OCI-LY1 (cell line): ENCODE data around the gene TTC39C.

ENCODE experiments used
- H2AFZ ChIP-seq: fragments of 200-600 bp; sonication (generic), shearing (Covaris generic); 2 replicates; pipeline ENCODE4 v1.6.0; 2014; ENCODE audit warnings: antibody characterized with exemption, mild to moderate bottlenecking, low read length
- H3F3A ChIP-seq: fragments of 200-600 bp; sonication (generic), shearing (Covaris generic); 2 replicates; pipeline ENCODE4 v1.6.0; 2014; ENCODE audit warnings: mild to moderate bottlenecking, antibody characterized with exemption, low read length, moderate library complexity; ENCODE audit not compliant: insufficient read depth
- H3K27ac ChIP-seq: fragments of 200-600 bp; sonication (generic); 2 replicates; pipeline ENCODE4 v1.5.1; 2014; ENCODE audit warnings: low read length, mixed run types, mild to moderate bottlenecking, low read depth; ENCODE audit not compliant: poor library complexity, severe bottlenecking
- H3K27me3 ChIP-seq: fragments of 200-600 bp; sonication (generic); 2 replicates; pipeline ENCODE4 v1.6.0; 2014; ENCODE audit warnings: antibody characterized with exemption, mild to moderate bottlenecking, low read length, moderate library complexity; ENCODE audit not compliant: insufficient read depth
- H3K36me3 ChIP-seq: fragments of 200-600 bp; sonication (generic); 2 replicates; pipeline ENCODE4 v1.6.1; 2014; ENCODE audit warnings: mild to moderate bottlenecking, antibody characterized with exemption, low read length, moderate library complexity, mixed read lengths; ENCODE audit not compliant: insufficient read depth
- H3K4me1 ChIP-seq: fragments of 200-600 bp; sonication (generic); 2 replicates; pipeline ENCODE4 v1.5.1; 2014; ENCODE audit warnings: mild to moderate bottlenecking, low read length, moderate library complexity; ENCODE audit not compliant: insufficient read depth, severe bottlenecking
- H3K4me2 ChIP-seq: fragments of 200-600 bp; sonication (generic), shearing (Covaris generic); 2 replicates; pipeline ENCODE4 v1.6.1; 2014; ENCODE audit warnings: low read length
- H3K4me3 ChIP-seq: fragments of 200-600 bp; sonication (generic); 2 replicates; pipeline ENCODE4 v1.5.1; 2014; ENCODE audit warnings: low read length, low read depth, mild to moderate bottlenecking, mixed read lengths; ENCODE audit not compliant: poor library complexity, severe bottlenecking
- H3K79me2 ChIP-seq: fragments of 200-600 bp; shearing (Covaris generic); 2 replicates; pipeline ENCODE4 v1.6.1; 2016; ENCODE audit warnings: mixed run types, low read length, mixed read lengths; ENCODE audit not compliant: insufficient read depth
- H3K9ac ChIP-seq: fragments of 200-600 bp; sonication (generic), shearing (Covaris generic); 2 replicates; pipeline ENCODE4 v1.6.1; 2014; ENCODE audit warnings: mild to moderate bottlenecking, low read length, mixed read lengths
- H3K9me2 ChIP-seq: fragments of 200-600 bp; sonication (generic), shearing (Covaris generic); 2 replicates; pipeline ENCODE4 v1.6.1; 2014; ENCODE audit warnings: low read depth, mild to moderate bottlenecking, low read length, mixed read lengths
- H3K9me3 ChIP-seq: fragments of 200-600 bp; shearing (Covaris generic); 2 replicates; pipeline ENCODE4 v1.6.1; 2014; ENCODE audit warnings: low read length, mixed read lengths
- H4K20me1 ChIP-seq: fragments of 200-600 bp; sonication (generic), shearing (Covaris generic); 2 replicates; pipeline ENCODE4 v1.6.0; 2016; ENCODE audit warnings: mild to moderate bottlenecking, low read length; ENCODE audit not compliant: insufficient read depth
- EZH2 ChIP-seq: fragments of 200-600 bp; sonication (generic), shearing (Covaris generic); IDR thresholded peaks from 2 replicates; pipeline ENCODE4 v1.8.0; 2017; ENCODE audit warnings: borderline replicate concordance, mixed run types, mild to moderate bottlenecking, antibody characterized with exemption, low read length, moderate library complexity, mixed read lengths
- TF ChIP-seq, protein P1 (sequence below): fragments of 200-600 bp; sonication (generic), shearing (Covaris generic); IDR thresholded peaks from 2 replicates; pipeline ENCODE4 v1.5.1; 2017; ENCODE audit warnings: mild to moderate bottlenecking, antibody characterized with exemption, low read length, moderate library complexity, mixed read lengths

TTC39C gene

GRCh38 chr18:24127735-24128134, 113.2 kb downstream of the TTC39C start:
- no peak overlapping the region for H3K27ac ChIP-seq
- no peaks in the 10 kb centered on the region for H3K9me3 ChIP-seq
- H3K9ac ChIP-seq: no peak overlapping the region
- no peaks in the 10 kb centered on the region for H3F3A ChIP-seq
- no peaks in the 10 kb centered on the region for H3K4me1 ChIP-seq
- H3K4me2 ChIP-seq: no peak overlapping the region
- H3K9me2 ChIP-seq: no peaks in the 10 kb centered on the region
- H2AFZ ChIP-seq: no peak overlapping the region
- H3K36me3 ChIP-seq: no peaks in the 10 kb centered on the region
- no peaks in the 10 kb centered on the region for H3K79me2 ChIP-seq
- TF ChIP-seq, protein P1, sequence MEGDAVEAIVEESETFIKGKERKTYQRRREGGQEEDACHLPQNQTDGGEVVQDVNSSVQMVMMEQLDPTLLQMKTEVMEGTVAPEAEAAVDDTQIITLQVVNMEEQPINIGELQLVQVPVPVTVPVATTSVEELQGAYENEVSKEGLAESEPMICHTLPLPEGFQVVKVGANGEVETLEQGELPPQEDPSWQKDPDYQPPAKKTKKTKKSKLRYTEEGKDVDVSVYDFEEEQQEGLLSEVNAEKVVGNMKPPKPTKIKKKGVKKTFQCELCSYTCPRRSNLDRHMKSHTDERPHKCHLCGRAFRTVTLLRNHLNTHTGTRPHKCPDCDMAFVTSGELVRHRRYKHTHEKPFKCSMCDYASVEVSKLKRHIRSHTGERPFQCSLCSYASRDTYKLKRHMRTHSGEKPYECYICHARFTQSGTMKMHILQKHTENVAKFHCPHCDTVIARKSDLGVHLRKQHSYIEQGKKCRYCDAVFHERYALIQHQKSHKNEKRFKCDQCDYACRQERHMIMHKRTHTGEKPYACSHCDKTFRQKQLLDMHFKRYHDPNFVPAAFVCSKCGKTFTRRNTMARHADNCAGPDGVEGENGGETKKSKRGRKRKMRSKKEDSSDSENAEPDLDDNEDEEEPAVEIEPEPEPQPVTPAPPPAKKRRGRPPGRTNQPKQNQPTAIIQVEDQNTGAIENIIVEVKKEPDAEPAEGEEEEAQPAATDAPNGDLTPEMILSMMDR: no peak
- no peaks in the 10 kb centered on the region for H3K27me3 ChIP-seq
- H4K20me1 ChIP-seq: no peaks in the 10 kb centered on the region
- H3K4me3 ChIP-seq: no peak overlapping the region

DNA sequence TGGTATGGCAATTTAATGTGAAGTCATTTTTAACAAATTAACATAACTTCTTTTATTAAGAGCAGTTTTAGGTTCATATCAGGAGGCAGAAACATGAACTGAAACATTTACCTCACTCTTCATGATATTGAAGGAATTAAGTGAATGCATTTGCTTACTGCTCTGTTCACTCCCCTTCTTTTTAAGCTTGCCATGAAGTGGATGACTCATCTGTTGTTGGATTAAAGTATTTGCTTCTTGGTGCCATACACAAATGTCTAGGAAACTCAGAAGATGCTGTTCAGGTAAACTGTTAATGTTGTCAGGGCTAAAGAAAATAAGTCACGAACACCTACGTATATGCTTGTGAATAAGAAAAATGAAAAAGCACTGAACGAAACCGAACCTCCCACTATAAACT, 114.1 kb downstream of the TTC39C start:
- TF ChIP-seq EZH2: no peak
- TF ChIP-seq, protein P1: no peak
- no peaks in the 10 kb centered on the region for H4K20me1 ChIP-seq

DNA sequence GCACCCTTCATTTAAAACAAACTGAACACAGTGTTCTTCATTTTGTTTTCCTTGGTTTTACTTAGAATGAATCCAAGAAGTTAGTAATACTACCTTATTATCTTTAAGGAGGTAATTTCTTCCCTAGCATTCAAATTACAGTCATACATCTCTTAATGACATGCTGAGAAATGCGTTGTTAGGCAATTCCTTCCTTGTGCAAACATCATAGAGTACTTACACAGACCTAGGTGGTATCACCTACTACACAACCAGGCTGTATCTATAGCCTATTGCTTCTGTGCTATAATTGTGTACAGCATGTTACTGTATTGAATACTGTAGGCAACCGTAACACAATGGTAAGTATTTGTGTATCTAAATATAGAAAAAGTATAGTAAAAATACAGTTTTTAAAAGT, 115.9 kb downstream of the TTC39C start:
- Histone ChIP-seq H3K27me3 (no peaks in the 10 kb centered on the region), H3K9me2 (no peaks in the 10 kb centered on the region), H3K4me1 (no peaks in the 10 kb centered on the region), H3K9ac (no peak overlapping the region), H3K4me3 (no peak overlapping the region), H2AFZ (no peak overlapping the region), H3K27ac (no peak overlapping the region), H4K20me1 (no peaks in the 10 kb centered on the region), H3K9me3 (no peaks in the 10 kb centered on the region), H3K4me2 (no peak overlapping the region), H3F3A (no peaks in the 10 kb centered on the region), H3K36me3 (no peaks in the 10 kb centered on the region), H3K79me2 (no peaks in the 10 kb centered on the region)
- TF ChIP-seq, protein P1: no peak
- no peak for TF ChIP-seq EZH2

More for the DNA sequence above, 114.1 kb downstream of the TTC39C start:
- no peaks in the 10 kb centered on the region for H3K9me2 ChIP-seq
- H3K4me2 ChIP-seq: no peak overlapping the region
- H3K9ac ChIP-seq: no peak overlapping the region
- H3K36me3 ChIP-seq: no peaks in the 10 kb centered on the region
- H3K9me3 ChIP-seq: no peaks in the 10 kb centered on the region
- no peak overlapping the region for H3K4me3 ChIP-seq
- H3K27me3 ChIP-seq: no peaks in the 10 kb centered on the region
- no peaks in the 10 kb centered on the region for H3F3A ChIP-seq
- H3K4me1 ChIP-seq: no peaks in the 10 kb centered on the region
- H3K79me2 ChIP-seq: no peaks in the 10 kb centered on the region
- no peak overlapping the region for H2AFZ ChIP-seq
- H3K27ac ChIP-seq: no peak overlapping the region
